Mesendoderm (in vitro differentiated cells): ENCODE measurements around the gene TNIK.

ENCODE experiments used
- DNase-seq: peaks from one replicate; pipeline ENCODE4 v3.0.0; 2013
- H2AK5ac ChIP-seq: 2 replicates; pipeline ENCODE4 v1.6.1; 2013; ENCODE audit warnings: low read length, inconsistent platforms
- H2BK120ac ChIP-seq: 2 replicates; pipeline ENCODE4 v1.6.1; 2013; ENCODE audit warnings: low read depth, mild to moderate bottlenecking, low read length, moderate library complexity, mixed read lengths
- H2BK15ac ChIP-seq: replicated peaks from 2 replicates; pipeline ENCODE4 v1.6.1; 2013; ENCODE audit warnings: low read depth, mild to moderate bottlenecking, moderate library complexity
- H2BK5ac ChIP-seq: 2 replicates; pipeline ENCODE4 v1.6.1; 2013; ENCODE audit warnings: low read length, inconsistent platforms
- H3K18ac ChIP-seq: 2 replicates; pipeline ENCODE4 v1.6.1; 2013; ENCODE audit warnings: mild to moderate bottlenecking, low read length, mixed read lengths
- H3K23ac ChIP-seq: one replicate; pipeline ENCODE4 v1.6.1; 2013; ENCODE audit warnings: low read length
- H3K27ac ChIP-seq: 2 replicates; pipeline ENCODE4 v1.5.1; 2013; ENCODE audit warnings: low read depth, mild to moderate bottlenecking, inconsistent platforms, low read length, moderate library complexity
- H3K27me3 ChIP-seq: 2 replicates; pipeline ENCODE4 v1.6.1; 2013; ENCODE audit warnings: low read length, control low read depth, mild to moderate bottlenecking, inconsistent platforms; ENCODE audit not compliant: insufficient read depth, poor library complexity
- H3K36me3 ChIP-seq: 2 replicates; pipeline ENCODE4 v1.6.1; 2013; ENCODE audit warnings: low read length, inconsistent platforms; ENCODE audit not compliant: control insufficient read depth, insufficient read depth
- H3K4ac ChIP-seq: one replicate; pipeline ENCODE4 v1.6.1; 2013; ENCODE audit warnings: low read depth, mild to moderate bottlenecking, low read length, moderate library complexity
- H3K4me1 ChIP-seq: 2 replicates; pipeline ENCODE4 v1.6.1; 2013; ENCODE audit warnings: low read depth, low read length, inconsistent platforms; ENCODE audit not compliant: control insufficient read depth
- H3K4me2 ChIP-seq: 2 replicates; pipeline ENCODE4 v1.6.1; 2013; ENCODE audit warnings: low read length
- H3K4me3 ChIP-seq: 2 replicates; pipeline ENCODE4 v1.5.1; 2013; ENCODE audit warnings: mild to moderate bottlenecking, low read length
- H3K56ac ChIP-seq: one replicate; pipeline ENCODE4 v1.6.1; 2013; ENCODE audit warnings: low read length
- H3K79me1 ChIP-seq: 2 replicates; pipeline ENCODE4 v1.6.1; 2013; ENCODE audit warnings: low read length, inconsistent platforms
- H3K79me2 ChIP-seq: 2 replicates; pipeline ENCODE4 v1.6.1; 2013; ENCODE audit warnings: mild to moderate bottlenecking, low read length; ENCODE audit not compliant: control insufficient read depth, insufficient read depth
- H3K9ac ChIP-seq: 2 replicates; pipeline ENCODE4 v1.6.1; 2013; ENCODE audit warnings: low read length, inconsistent platforms
- H4K5ac ChIP-seq: one replicate; pipeline ENCODE4 v1.6.1; 2013; ENCODE audit warnings: low read length
- H4K8ac ChIP-seq: one replicate; pipeline ENCODE4 v1.6.1; 2013; ENCODE audit warnings: low read depth, mild to moderate bottlenecking, control low read depth, low read length, moderate library complexity
- WGBS: extraction: QIAGEN DNeasy Blood & Tissue Kit; methylation state at CpG from one replicate; pipeline ENCODE4 v1.1.7; 2013; ENCODE audit warnings: low lambda C conversion rate, missing lambda C conversion rate; ENCODE audit not compliant: insufficient coverage; ENCODE audit errors: extremely low coverage; 5-methylcytosine and 5-hydroxymethylcytosine counted together

The TNIK gene

GRCh38 chr3:171223396-171223795, 236.8 kb downstream of the TNIK start:
- Histone ChIP-seq H3K4ac (no peak overlapping the region), H2AK5ac (no peak overlapping the region), H3K4me2 (no peak overlapping the region), H3K9ac (no peak overlapping the region), H3K27me3 (no peaks in the 10 kb centered on the region), H2BK5ac (no peak overlapping the region), H3K4me3 (no peak overlapping the region), H2BK120ac (no peak overlapping the region), H3K4me1 (no peaks in the 10 kb centered on the region), H3K18ac (no peak overlapping the region), H3K23ac (no peak overlapping the region), H2BK15ac (no peak overlapping the region), H3K56ac (no peak overlapping the region), H3K79me2 (no peaks in the 10 kb centered on the region), H4K8ac (no peak overlapping the region), H4K5ac (no peak overlapping the region), H3K27ac (no peak overlapping the region), H3K36me3 (no peaks in the 10 kb centered on the region), H3K79me1 (no peaks in the 10 kb centered on the region)
- no CpG with 5 or more reads among the region's 1 CpG for WGBS
- DNase-seq, result no peak

GRCh38 chr3:171222995-171223394, 237.2 kb downstream of the TNIK start:
- Histone ChIP-seq H3K23ac (no peak overlapping the region), H2BK120ac (no peak overlapping the region), H4K5ac (no peak overlapping the region), H3K4me1 (no peaks in the 10 kb centered on the region), H3K56ac (no peak overlapping the region), H3K79me2 (no peaks in the 10 kb centered on the region), H3K27me3 (no peaks in the 10 kb centered on the region), H3K9ac (no peak overlapping the region), H3K4me2 (no peak overlapping the region), H3K4me3 (no peak overlapping the region), H2BK15ac (no peak overlapping the region), H2BK5ac (no peak overlapping the region), H3K27ac (no peak overlapping the region), H3K79me1 (no peaks in the 10 kb centered on the region), H3K4ac (no peak overlapping the region), H3K18ac (no peak overlapping the region), H4K8ac (no peak overlapping the region), H2AK5ac (no peak overlapping the region), H3K36me3 (no peaks in the 10 kb centered on the region)
- WGBS, result no CpG with 5 or more reads among the region's 5 CpGs
- DNase-seq, result no peak

- H4K8ac ChIP-seq, result no peak overlapping the region
- H2BK15ac ChIP-seq, result no peak overlapping the region
- H3K9ac ChIP-seq, result no peak overlapping the region
- H3K56ac ChIP-seq, result no peak overlapping the region
- H2AK5ac ChIP-seq, result no peak overlapping the region
- no peak overlapping the region for H3K27ac ChIP-seq
- no peak overlapping the region for H2BK5ac ChIP-seq
- no peaks in the 10 kb centered on the region for H3K4me1 ChIP-seq
- no peaks in the 10 kb centered on the region for H3K27me3 ChIP-seq
- no peak overlapping the region for H4K5ac ChIP-seq
- no peak for DNase-seq
- H3K4ac ChIP-seq, result no peak overlapping the region
- no peaks in the 10 kb centered on the region for H3K79me1 ChIP-seq
- H3K79me2 ChIP-seq, result no peaks in the 10 kb centered on the region
- no peak overlapping the region for H3K4me2 ChIP-seq
- H3K36me3 ChIP-seq, result no peaks in the 10 kb centered on the region
- H2BK120ac ChIP-seq, result no peak overlapping the region
- H3K18ac ChIP-seq, result no peak overlapping the region
- no CpG with 5 or more reads among the region's 2 CpGs for WGBS
- H3K23ac ChIP-seq, result no peak overlapping the region
- H3K4me3 ChIP-seq, result no peak overlapping the region
Observed at GRCh38 chr3:171221597-171221996, 238.6 kb downstream of the TNIK start.

- Histone ChIP-seq H3K4me1 (no peaks in the 10 kb centered on the region), H3K79me1 (no peaks in the 10 kb centered on the region), H3K36me3 (no peaks in the 10 kb centered on the region), H4K5ac (no peak overlapping the region), H2BK120ac (no peak overlapping the region), H3K4me2 (no peak overlapping the region), H3K56ac (no peak overlapping the region), H2BK15ac (no peak overlapping the region), H3K18ac (no peak overlapping the region), H2AK5ac (no peak overlapping the region), H3K27me3 (no peaks in the 10 kb centered on the region), H3K27ac (no peak overlapping the region), H3K4ac (no peak overlapping the region), H3K9ac (no peak overlapping the region), H2BK5ac (no peak overlapping the region), H3K23ac (no peak overlapping the region), H3K79me2 (no peaks in the 10 kb centered on the region), H4K8ac (no peak overlapping the region), H3K4me3 (no peak overlapping the region)
- WGBS, result no CpG with 5 or more reads among the region's 2 CpGs
- no peak for DNase-seq
Observed at GRCh38 chr3:171221104-171221503, 239.1 kb downstream of the TNIK start.

GRCh38 chr3:171219258-171219657, 240.9 kb downstream of the TNIK start:
- DNase-seq, result no peak
- no peaks in the 10 kb centered on the region for H3K79me1 ChIP-seq
- no peak overlapping the region for H3K27ac ChIP-seq
- no peak overlapping the region for H3K4ac ChIP-seq
- H2AK5ac ChIP-seq, result no peak overlapping the region
- H3K4me2 ChIP-seq, result no peak overlapping the region
- no peak overlapping the region for H2BK5ac ChIP-seq
- no peaks in the 10 kb centered on the region for H3K36me3 ChIP-seq
- H3K4me3 ChIP-seq, result no peak overlapping the region
- H3K23ac ChIP-seq, result no peak overlapping the region
- H4K8ac ChIP-seq, result no peak overlapping the region
- no peak overlapping the region for H2BK120ac ChIP-seq
- H3K27me3 ChIP-seq, result no peaks in the 10 kb centered on the region
- no peak overlapping the region for H4K5ac ChIP-seq
- no peak overlapping the region for H3K9ac ChIP-seq
- H3K56ac ChIP-seq, result no peak overlapping the region
- no peaks in the 10 kb centered on the region for H3K79me2 ChIP-seq
- no peak overlapping the region for H3K18ac ChIP-seq
- no peak overlapping the region for H2BK15ac ChIP-seq
- no peaks in the 10 kb centered on the region for H3K4me1 ChIP-seq

DNA sequence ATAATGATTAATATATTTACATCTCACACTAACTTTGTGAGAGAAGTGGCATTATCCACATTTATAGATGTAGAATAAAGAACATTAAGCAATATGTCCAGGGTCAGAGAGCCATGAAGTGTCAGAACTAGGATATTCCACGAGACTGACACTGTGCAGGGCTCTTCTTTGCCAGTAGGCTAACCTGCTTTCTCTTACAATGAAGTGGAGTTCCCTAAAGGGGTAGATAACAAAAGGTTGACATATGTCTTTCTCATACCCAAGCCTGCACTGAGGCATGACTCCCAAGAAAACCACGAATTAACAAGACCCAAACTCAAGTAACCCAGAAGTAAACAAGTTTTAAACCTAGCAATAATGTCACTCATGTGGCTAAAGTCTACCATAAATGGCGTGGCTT, 242.1 kb downstream of the TNIK start:
- DNase-seq, result no peak
- H3K27ac ChIP-seq, result no peak overlapping the region
- H3K9ac ChIP-seq, result no peak overlapping the region
- no peak overlapping the region for H3K4ac ChIP-seq
- H3K4me3 ChIP-seq, result no peak overlapping the region
- no peak overlapping the region for H2BK5ac ChIP-seq
- H2BK120ac ChIP-seq, result no peak overlapping the region
- H2BK15ac ChIP-seq, result no peak overlapping the region
- no peaks in the 10 kb centered on the region for H3K36me3 ChIP-seq
- no peaks in the 10 kb centered on the region for H3K4me1 ChIP-seq
- no peaks in the 10 kb centered on the region for H3K79me2 ChIP-seq
- no peaks in the 10 kb centered on the region for H3K79me1 ChIP-seq
- H3K56ac ChIP-seq, result no peak overlapping the region
- no peak overlapping the region for H3K18ac ChIP-seq
- H3K27me3 ChIP-seq, result no peaks in the 10 kb centered on the region
- H4K5ac ChIP-seq, result no peak overlapping the region
- no CpG with 5 or more reads among the region's 3 CpGs for WGBS
- H3K23ac ChIP-seq, result no peak overlapping the region
- H2AK5ac ChIP-seq, result no peak overlapping the region
- no peak overlapping the region for H3K4me2 ChIP-seq
- no peak overlapping the region for H4K8ac ChIP-seq
